HG03025 (cell line): ENCODE results near the gene ZFP92.

Experiments used
- ATAC-seq: cut with Tn5 transposase; IDR thresholded peaks from one replicate; pipeline ENCODE4 v1.9.1; 2021; ENCODE audit warnings: mild to moderate bottlenecking, moderate library complexity; ENCODE audit not compliant: unreplicated experiment, low FRiP score

ZFP92 gene

DNA sequence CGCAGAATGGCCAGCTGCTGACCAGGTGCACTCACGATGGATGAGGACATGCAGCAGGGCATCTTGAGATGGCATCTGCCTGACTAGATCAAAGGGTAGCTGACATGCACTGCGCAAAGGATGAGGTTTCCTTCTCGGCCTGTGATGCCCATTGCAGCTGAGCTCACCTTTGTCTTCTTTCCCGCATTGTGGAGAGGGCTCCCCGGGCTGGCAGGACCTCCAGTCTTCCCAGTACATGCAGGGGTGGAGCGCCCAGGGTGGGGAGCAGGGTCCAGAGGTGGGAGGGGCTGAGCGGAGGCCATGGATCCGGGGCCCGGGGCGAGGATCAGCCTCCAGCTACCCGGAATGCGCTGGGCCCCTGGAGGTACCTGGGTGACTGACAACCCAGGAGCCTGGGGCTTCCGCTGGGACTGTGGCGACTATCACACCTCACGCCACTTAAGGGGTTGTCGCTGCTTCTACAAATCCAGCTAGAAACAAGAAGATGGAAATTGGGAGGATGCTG is 22.6 kb downstream of the ZFP92 start:
- no peak for ATAC-seq

DNA sequence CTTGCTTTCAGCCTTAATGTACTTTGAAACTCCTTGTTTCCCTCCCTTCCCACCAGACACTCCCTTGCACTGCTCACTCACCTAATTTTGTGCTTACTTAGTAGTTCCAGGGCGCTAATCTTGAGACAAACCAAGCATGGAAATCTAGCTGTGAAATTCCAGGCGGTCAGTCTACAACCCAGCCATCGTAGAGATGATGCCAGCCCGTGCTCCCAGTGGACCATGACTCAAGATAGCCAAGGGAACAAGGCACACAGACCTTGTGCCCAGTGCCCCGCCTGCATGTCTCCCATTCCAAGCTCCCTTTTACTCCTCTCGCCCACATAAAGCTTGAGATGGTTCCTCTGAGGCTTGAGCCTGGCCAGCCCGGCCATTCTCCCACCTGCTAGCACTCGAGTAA is 23.5 kb downstream of the ZFP92 start:
- ATAC-seq: no peak

DNA sequence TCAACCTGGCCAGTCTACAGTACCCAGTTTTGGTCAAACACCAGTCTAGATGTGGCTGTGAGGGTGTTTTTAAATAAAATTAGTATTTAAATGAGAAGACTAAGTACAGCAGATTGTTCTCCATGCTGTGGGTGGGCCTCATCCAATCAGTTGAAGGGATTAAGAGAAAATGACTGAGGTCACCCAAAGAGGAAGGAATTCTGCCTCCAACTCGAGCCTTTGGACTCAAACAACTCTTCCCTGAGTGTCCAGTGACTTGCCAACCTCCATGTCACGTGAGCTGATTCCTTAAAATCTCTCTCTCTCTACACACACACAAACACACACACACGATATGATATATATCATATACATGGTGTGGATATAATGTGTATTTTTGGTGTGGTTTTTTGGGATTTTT is 24.6 kb downstream of the ZFP92 start:
- no peak for ATAC-seq

DNA sequence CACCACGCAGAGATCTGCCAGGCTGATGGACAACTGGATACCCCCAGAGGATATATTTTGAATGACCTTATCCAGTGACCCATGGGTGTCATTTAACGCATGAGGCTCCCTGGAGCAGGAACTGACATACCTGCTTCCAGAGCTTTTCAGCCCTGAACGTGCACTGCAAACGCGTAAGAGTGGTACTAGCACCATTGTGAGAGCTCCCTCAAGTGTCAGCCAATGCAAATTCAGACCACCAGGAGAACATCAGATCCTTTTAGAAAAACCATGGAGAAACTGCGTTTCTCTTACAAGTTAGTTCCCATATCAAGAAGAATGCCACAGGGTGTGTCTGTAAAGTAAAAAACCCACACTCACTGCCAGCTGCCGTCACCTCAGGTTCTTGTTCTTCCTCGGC is 27.3 kb downstream of the ZFP92 start:
- ATAC-seq: no peak

DNA sequence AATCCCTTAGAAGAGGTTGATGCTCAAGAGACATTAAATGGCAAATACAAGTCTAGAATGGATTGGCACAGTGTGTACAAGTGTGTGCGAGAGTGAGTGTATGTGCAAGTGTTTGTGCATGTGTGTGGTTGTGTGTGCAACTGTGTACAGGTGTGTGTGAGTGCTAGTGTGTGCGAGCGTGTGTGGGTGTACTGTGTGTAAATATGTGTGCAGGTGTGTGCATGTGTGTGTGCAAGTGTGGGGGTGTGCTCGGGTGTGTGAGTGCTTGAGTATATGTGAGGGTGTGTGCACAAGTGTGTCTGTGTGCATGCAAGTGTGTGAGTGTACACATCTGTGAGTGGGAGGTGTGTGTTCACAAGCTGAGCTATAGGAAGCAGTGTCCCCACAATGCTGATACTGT is 28.7 kb downstream of the ZFP92 start:
- no peak for ATAC-seq

DNA sequence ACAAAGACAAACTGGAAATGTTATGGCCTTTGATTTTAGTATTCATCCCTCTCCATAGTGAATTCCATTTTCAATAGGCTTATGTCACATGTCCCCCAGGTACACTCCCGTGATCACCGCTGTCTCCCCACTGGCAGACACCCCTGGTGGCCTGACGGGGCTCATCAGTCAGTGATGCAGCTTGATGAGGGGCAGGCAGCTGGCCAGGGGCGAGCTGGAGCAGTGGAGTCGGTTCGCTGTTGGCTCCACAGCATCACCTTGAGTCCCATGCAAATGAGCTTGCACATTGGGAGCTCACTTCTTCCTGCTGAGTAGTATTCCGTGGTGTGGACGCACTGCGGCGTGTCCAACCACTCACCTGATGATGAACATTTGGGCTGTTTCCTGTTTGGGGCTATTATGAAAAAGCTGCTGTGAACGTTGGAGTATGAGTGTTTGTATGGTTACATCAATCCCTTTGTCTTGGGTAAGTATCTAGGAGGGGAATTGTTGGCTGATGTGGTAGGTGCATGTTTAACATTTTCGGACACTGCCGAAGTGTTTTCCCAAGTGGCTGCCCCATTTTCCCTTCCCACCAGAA is 29.4 kb downstream of the ZFP92 start:
- ATAC-seq: no peak

DNA sequence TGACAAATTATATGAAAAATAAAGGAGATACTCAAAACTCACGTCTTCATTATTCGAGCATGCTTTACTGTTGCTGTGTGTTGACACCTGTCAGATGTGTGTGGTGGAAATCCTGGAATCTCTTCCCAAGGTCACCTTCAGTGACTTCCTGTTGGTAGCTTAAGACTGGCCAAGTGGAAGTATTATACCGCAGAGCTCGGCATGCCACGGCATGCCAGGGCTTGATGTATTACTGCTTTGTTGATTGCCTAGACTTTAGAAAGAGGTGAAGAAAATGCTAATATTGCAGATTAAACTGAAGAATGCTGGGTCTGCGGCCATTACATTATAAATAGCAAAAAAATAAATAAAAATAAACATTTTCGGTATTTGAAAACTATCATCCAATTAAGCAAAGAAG is 30.0 kb downstream of the ZFP92 start:
- ATAC-seq: no peak

- ATAC-seq: no peak
Observed at GRCh38 chrX:153441981-153442380, 30.7 kb downstream of the ZFP92 start.

- no peak for ATAC-seq
Observed at GRCh38 chrX:153442463-153442862, 31.2 kb downstream of the ZFP92 start.

DNA sequence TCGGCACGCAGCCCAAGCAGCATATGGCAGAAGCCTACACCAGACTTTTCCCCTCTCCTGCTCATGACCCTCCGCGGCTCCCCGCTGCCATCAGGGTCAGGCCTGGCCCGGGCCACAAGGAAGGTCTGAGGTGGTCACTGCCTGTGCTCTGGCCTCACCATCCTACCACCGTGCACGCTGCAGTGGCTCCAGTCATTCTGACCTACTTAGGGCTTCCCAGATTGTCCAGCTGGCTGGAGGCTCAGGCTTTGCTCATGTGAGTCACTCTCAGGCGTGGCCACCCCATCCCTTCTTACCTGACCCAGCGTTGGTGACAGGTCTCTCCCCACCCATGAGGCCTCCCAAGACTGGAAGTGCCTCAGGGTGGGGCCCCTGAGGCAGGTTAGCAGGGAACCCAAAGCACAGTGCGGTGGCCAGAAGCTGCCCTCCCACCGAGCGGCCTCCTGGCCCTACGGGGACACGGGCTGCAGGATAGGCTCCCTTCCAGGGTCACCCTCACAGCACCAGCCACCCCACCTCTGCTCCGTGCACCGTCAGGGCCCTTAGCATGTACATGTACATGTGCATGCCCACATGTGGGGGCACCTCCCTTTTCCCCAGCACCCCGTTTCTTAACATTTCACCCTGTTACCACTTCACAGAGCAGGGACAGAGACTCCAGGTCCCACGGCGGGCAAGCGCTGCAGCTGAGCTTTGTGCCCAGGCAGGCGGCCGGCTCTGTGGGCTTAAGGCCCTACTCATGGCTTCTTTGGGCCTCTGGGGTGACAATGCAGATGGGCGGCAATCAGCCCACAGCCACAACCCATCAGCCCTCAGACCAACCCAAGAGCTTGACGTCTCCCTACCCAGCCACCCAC is 32.4 kb downstream of the ZFP92 start:
- ATAC-seq: no peak

DNA sequence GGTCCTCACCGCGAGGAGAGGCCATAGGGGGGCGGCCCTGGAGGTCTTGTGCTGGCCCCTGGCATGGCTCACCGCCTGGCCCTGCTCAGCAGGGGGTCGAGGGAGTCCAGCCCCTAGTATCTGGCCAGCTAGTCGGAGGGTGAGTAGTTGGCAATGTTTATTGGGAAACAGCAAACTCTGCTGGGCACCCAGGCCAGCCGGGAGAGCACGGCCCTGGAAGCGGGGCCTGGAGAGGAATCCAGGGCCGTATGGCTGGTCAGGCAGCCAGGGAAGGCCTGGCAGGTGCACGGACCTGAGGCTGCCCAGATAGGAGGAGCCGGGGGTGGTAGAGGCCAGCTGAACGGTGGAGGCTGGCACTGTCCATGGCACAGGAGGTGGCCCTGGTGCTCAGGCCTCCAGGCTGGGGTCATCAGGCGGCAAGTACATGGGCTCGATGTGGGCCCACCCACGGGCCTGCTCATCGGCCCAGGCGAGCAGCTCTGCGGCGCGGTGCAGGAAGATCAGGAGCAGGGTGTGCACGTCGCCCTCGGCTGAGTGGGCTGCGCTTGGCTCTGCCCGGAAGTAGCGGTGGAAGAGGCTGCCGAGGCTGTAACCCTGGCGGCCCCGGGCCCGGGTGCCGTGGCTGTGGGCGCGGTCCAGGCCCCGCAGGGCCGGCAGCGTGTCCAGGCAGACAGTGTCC is 33.2 kb downstream of the ZFP92 start:
- ATAC-seq: no peak

GRCh38 chrX:153445106-153445855 is 34.0 kb downstream of the ZFP92 start:
- no peak for ATAC-seq

DNA sequence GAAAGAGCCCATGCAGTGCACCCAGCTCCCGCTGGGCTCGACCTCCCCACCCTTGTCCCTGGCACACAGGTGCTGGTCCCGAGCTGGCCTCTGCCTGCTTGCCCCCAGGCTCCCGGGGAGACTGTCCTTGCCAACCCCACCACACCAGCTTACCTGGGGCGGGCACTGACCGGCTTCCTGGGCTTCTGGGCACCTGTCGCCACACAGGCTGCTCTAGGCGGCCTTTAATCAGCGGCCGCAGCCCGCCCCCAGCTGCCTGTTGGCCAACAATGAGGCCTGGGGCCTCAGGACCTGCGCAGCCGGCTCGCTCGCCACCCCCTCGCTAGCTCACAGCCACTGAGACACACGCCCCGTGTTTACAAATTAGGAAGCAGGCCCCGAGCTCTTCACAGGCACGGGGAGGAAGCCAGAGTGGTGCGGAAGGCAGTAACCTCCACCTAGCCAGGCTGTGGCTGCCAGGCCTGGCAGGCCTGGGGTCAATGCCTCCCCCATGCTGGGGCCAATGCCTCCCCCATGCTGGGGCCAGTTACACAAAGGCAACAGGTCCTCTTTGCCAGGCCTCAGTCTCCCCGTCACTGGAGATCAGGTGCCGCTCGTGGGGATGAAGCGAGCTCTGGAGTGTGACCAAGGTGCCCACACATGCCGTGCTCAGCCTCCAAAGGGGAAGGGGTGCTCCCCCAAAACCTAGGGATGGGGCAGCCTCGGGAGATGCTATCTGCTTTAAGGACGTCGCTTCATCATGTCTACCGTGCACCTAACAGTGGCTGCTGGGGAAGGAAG is 34.8 kb downstream of the ZFP92 start, which contains the start of gene TREX2:
Gene TREX2, minus strand, starts transcription at position 201 of the 780 bp plus-strand sequence. CDS start 626 bp downstream, outside the sequence.
- ATAC-seq: no peak

GRCh38 chrX:153446636-153446936 is 35.3 kb downstream of the ZFP92 start:
- ATAC-seq: no peak

GRCh38 chrX:153446950-153447580 is 35.8 kb downstream of the ZFP92 start:
- ATAC-seq: no peak

GRCh38 chrX:153447581-153447960 is 36.3 kb downstream of the ZFP92 start:
- ATAC-seq: no peak

- no peak for ATAC-seq
Observed at GRCh38 chrX:153448556-153449367, 37.5 kb downstream of the ZFP92 start.

GRCh38 chrX:153449368-153450113 is 38.3 kb downstream of the ZFP92 start:
- ATAC-seq: no peak
